Transverse colon (tissue), 4 donors: Measurements from ENCODE around the gene USP34. TPM values are rescaled to one million over a fixed set of nuclear protein-coding genes. Genes with fewer than 3 reads are reported as not detected.
"Not testable (repeated sequence)": the region's sequence is repeated elsewhere in the genome, so short reads cannot be mapped to it uniquely, and the experiment has no call there.

ENCODE experiments used
- DNase-seq: peaks from one replicate; pipeline ENCODE4 v3.0.0-alpha.2; 2019
- H3K27ac ChIP-seq, 4 donors: fragments of 200-600 bp; sonication (generic); 2 replicates each; pipeline ENCODE4 v1.5.1; 2016 to 2018; ENCODE audit warnings: inconsistent platforms in 4 of 4
- H3K27me3 ChIP-seq: fragments of 200-600 bp; sonication (generic); 2 replicates; pipeline ENCODE4 v1.5.1; 2017; ENCODE audit warnings: inconsistent platforms
- H3K36me3 ChIP-seq, 4 donors: fragments of 200-600 bp; sonication (generic); 2 replicates each; pipeline ENCODE4 v1.5.1; 2017 to 2019; ENCODE audit warnings: inconsistent platforms in 4 of 4
- H3K4me1 ChIP-seq, 4 donors: fragments of 200-600 bp; sonication (generic); 2 replicates each; pipeline ENCODE4 v1.5.1; 2017 to 2020; ENCODE audit warnings: inconsistent platforms in 4 of 4
- H3K4me3 ChIP-seq, 4 donors: fragments of 200-600 bp; sonication (generic); 1 replicate in 1 of 4; 2 replicates in 3 of 4; pipeline versions ENCODE4 v1.5.1 to v1.6.1; 2017 to 2019; ENCODE audit warnings: inconsistent platforms in 4 of 4
- H3K9me3 ChIP-seq, 2 donors: fragments of 200-600 bp; sonication (generic); 2 replicates each; pipeline ENCODE4 v1.5.1; 2017 to 2019; ENCODE audit warnings: inconsistent platforms in 2 of 2
- EP300 ChIP-seq: sonication (generic); formaldehyde crosslinking; IDR thresholded peaks from one replicate; pipeline ENCODE4 v1.6.1; 2017; ENCODE audit warnings: antibody characterized with exemption, low read depth
- POLR2A ChIP-seq: fragments of 450-650 bp; IDR thresholded peaks from one replicate; pipeline ENCODE4 v1.6.1; 2016; ENCODE audit warnings: antibody characterized with exemption, mild to moderate bottlenecking, moderate library complexity
- POLR2AphosphoS5 ChIP-seq, 3 donors: sonication (generic); formaldehyde crosslinking; IDR thresholded peaks; one replicate each; pipeline ENCODE4 v1.6.1; 2016; ENCODE audit warnings: antibody characterized with exemption in 3 of 3
- WGBS, 2 donors: methylation state at CpG; one replicate each; pipeline ENCODE4 v1.1.5; 2018; ENCODE audit warnings: low coverage in 1 of 2; 5-methylcytosine and 5-hydroxymethylcytosine counted together
- in situ Hi-C, 4 donors: fragments of 200-750 bp; cut with MboI; loops; one replicate each; pipeline versions ENCODE4 v1.15.0 to v1.15.1; 2017; ENCODE audit warnings: low sequenced_read_pairs in 3 of 4, low pct_ligation_motif_present in 1 of 4, low pct_unique_long_range_greater_than_20kb in 1 of 4
- intact Hi-C: fragments of 100-400 bp; cut with DNase I; formaldehyde crosslinking; loops from one replicate; pipeline ENCODE4 v1.15.1; 2023; ENCODE audit warnings: low total_unique reads
- total RNA-seq, 4 donors: library from RNA; depleted of rRNA; stranded (reverse); fragments of >200 nt; gene quantifications; one replicate each; pipeline ENCODE4 v1.1.0, GENCODE V29; 2016
- TF ChIP-seq, protein P1 (sequence below), 5 experiments: fragments of 200-600 bp in 3 of 5; fragments of 450-650 bp in 2 of 5; sonication (generic) in 3 of 5; IDR thresholded peaks; 1 replicate in 2 of 5; 2 replicates in 3 of 5; pipeline ENCODE4 v1.5.1; 2016 to 2017; ENCODE audit warnings: antibody characterized with exemption in 5 of 5, inconsistent platforms in 3 of 5, mild to moderate bottlenecking in 2 of 5, moderate library complexity in 1 of 5

USP34 gene
- total RNA-seq, 4 donors from 2014 or later: 103 to 181 (median 115) TPM

DNA sequence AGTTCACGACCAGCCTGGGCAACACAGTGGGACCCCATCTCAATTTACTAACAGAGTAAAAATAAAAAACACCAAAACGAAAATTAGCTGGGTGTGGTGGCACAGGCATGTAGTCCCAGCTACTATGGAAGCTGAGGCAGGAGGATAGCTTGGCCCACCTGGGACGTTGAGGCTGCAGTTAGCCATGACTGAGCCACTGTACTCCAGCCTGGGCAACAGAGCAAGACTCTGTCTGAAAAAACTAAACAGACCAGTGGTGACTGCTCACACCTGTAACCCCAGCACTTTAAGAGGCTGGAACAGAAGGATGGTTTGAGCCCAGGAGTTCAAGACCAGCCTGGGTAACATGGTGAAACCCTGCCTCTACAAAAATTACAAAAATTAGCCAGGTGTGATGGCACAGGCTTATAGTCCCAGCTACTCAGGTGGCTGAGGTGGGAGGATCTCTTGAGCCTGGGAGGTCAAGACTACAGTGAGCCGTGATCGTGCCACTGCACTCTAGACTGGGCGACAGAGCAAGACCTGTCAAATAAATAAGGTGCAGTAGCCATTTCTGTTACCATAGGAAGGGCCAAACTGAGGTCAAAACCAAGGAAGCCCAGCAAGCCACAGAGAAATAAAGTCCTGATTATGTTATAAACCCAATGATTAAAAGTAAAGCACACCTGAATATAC lies 14.0 kb downstream of the USP34 start:
- in situ Hi-C loops: no loop called here
- intact Hi-C loops: no loop called here
- no peaks in the 10 kb centered on the region for H3K9me3 ChIP-seq

DNA sequence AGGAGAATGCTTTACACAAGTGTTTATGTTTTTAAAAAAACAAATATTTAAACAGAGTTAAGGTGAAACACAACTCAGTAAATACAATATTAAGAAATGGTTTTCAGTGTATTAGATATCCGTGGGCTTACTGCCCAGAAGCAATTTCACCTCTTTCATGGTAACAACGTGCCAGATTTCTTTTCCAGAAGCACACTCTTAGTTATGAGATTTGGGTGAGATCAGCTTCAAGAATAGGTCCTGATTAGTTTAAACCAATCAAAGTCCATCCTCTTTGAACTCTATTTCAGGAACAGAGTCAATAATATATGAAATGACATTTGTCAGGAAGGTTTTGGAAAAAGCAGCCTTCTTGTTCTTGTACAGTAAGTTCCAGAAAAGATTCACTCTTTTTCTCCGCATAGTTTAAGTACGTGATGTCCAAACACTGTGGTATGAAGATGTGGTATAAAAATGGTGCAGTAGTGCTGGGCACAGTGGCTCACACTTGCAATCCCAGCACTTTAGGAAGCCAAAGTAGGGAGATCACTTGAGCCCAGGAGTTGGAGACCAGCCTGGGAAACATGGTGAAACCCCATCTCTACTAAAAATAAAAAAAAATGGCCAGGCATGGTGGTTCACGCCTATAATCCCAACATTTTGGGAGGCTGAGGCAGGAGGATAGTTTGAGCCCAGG lies 14.7 kb downstream of the USP34 start:
- H3K27me3 ChIP-seq: no peaks in the 10 kb centered on the region
- no peaks in the 10 kb centered on the region for H3K9me3 ChIP-seq
- DNase-seq: no peak
- TF ChIP-seq, protein P1, sequence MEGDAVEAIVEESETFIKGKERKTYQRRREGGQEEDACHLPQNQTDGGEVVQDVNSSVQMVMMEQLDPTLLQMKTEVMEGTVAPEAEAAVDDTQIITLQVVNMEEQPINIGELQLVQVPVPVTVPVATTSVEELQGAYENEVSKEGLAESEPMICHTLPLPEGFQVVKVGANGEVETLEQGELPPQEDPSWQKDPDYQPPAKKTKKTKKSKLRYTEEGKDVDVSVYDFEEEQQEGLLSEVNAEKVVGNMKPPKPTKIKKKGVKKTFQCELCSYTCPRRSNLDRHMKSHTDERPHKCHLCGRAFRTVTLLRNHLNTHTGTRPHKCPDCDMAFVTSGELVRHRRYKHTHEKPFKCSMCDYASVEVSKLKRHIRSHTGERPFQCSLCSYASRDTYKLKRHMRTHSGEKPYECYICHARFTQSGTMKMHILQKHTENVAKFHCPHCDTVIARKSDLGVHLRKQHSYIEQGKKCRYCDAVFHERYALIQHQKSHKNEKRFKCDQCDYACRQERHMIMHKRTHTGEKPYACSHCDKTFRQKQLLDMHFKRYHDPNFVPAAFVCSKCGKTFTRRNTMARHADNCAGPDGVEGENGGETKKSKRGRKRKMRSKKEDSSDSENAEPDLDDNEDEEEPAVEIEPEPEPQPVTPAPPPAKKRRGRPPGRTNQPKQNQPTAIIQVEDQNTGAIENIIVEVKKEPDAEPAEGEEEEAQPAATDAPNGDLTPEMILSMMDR (IDR thresholded peaks at IDR 0.05): no peak
- no peak for TF ChIP-seq EP300
- no peak for TF ChIP-seq POLR2A
- no peak for TF ChIP-seq POLR2AphosphoS5 (IDR thresholded peaks at IDR 0.05)
- no peak overlapping the region for H3K27ac ChIP-seq
- H3K36me3 ChIP-seq: no peaks in the 10 kb centered on the region
- 41 to 73% methylated on average over 3 to 5 of the region's 5 CpGs for WGBS, 2 donors
- H3K4me3 ChIP-seq: no peak overlapping the region
- intact Hi-C loops (no loop called here), in situ Hi-C loops (no loop called here)
- peaks cover 5 to 47% (median 14%) of the 10 kb centered on the region in 4 donors for H3K4me1 ChIP-seq

More for the DNA sequence above, 14.0 kb downstream of the USP34 start:
- H3K4me3 ChIP-seq: no peak overlapping the region
- H3K4me1 ChIP-seq: peaks cover 5 to 47% (median 14%) of the 10 kb centered on the region in 4 donors
- DNase-seq: no peak
- H3K36me3 ChIP-seq: no peaks in the 10 kb centered on the region
- WGBS, 2 donors: 89 to 97% methylated on average over 4 to 6 of the region's 6 CpGs
- H3K27me3 ChIP-seq: no peaks in the 10 kb centered on the region
- no peak for TF ChIP-seq EP300
- no peak for TF ChIP-seq POLR2AphosphoS5 (IDR thresholded peaks at IDR 0.05)
- TF ChIP-seq, protein P1 (IDR thresholded peaks at IDR 0.05): no peak
- TF ChIP-seq POLR2A: no peak
- H3K27ac ChIP-seq: no peak overlapping the region

GRCh38 chr2:61454972-61455371 lies 15.9 kb downstream of the USP34 start:
- H3K9me3 ChIP-seq, H3K4me3 ChIP-seq, H3K27me3 ChIP-seq, in situ Hi-C loops, H3K36me3 ChIP-seq, DNase-seq, intact Hi-C loops, H3K27ac ChIP-seq: not testable (repeated sequence)
- H3K4me1 ChIP-seq: peaks cover 5 to 41% (median 14%) of the 10 kb centered on the region in 4 donors
- 93 to 94% methylated on average over 6 to 8 of the region's 8 CpGs for WGBS, 2 donors

DNA sequence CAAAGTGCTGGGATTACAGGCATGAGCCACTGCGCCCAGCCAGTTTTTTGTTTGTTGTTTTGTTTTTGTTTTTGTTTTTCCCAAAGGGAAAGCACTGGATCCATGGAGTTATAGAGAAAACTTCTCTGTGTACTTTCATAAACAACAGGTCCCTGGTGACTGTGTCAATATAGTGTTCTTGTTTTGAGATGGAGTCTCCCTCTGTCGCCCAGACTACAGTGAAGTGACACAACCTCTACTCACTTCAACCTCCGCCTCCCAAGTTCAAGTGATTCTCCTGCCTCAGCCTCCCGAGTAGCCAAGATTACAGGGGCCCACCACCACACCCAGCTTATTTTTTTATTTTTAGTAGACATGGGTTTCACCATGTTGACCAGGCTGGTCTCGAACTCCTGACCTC lies 16.5 kb downstream of the USP34 start:
- Histone ChIP-seq H3K4me3 (no peak overlapping the region), H3K4me1 (peaks cover 5 to 39% (median 14%) of the 10 kb centered on the region in 4 donors), H3K27me3 (no peaks in the 10 kb centered on the region), H3K36me3 (no peaks in the 10 kb centered on the region), H3K9me3 (no peaks in the 10 kb centered on the region), H3K27ac (no peak overlapping the region)
- DNase-seq: no peak
- no peak for TF ChIP-seq POLR2AphosphoS5 (IDR thresholded peaks at IDR 0.05)
- no peak for TF ChIP-seq POLR2A
- TF ChIP-seq EP300: no peak
- TF ChIP-seq, protein P1 (IDR thresholded peaks at IDR 0.05): no peak
- intact Hi-C loops (no loop called here), in situ Hi-C loops (no loop called here)
- WGBS, 2 donors: 91% methylated on average over 5 of the region's 5 CpGs; no CpG with 5 or more reads in 1 of the 2 donors
